ENCODE results near the gene ARSG. TPM values are rescaled to one million over a fixed set of nuclear protein-coding genes. Genes with fewer than 3 reads are reported as not detected.

The ARSG gene
- total and polyA plus RNA-seq, 7 donors = 1.7 to 6.1 (median 2.5) TPM

GRCh38 chr17:68424203-68424602, 132.9 kb downstream of the ARSG start:
- DNase-seq = no peak
- intact Hi-C loops (cut with DNase I) = no loop called here
- Histone ChIP-seq H3K9me3 (no peaks in the 10 kb centered on the region), H3K36me3 (ENCODE audit: insufficient read depth in 1 of 2, low read depth in 1 of 2) (peaks cover 20 to 100% of the 10 kb centered on the region in 2 donors), H3K27me3 (ENCODE audit: insufficient read depth in 3 of 3, low read length in 2 of 3) (no peaks in the 10 kb centered on the region), H3K27ac (no peak overlapping the region), H3K4me1 (no peaks in the 10 kb centered on the region), H3K4me3 (no peak overlapping the region)
- WGBS, 3 donors = 82 to 87% (median 84%) methylated on average over 12 of the region's 12 CpGs
- TF ChIP-seq CTCF (IDR thresholded peaks at IDR 0.05) = no peak
- ATAC-seq = no peak

DNA sequence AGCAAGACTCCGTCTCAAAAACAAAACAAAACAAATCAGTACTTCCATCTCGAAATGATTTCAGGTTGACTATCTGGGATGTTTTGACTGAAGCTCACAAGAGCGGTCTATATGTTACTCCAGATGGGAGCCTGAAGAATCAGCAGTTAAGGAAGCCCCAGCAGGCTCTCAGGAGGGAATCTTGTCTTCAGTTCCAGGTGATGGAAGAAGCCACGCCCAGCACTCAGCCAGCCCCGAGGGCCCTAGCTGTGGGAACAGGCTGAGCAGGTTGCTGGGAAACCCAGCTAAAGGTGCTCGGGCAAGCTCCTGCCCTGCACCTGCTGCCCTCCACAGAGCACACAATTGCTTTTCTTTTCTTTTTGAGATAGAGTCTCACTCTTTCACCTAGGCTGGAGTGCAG, 133.6 kb downstream of the ARSG start:
- no peaks in the 10 kb centered on the region for H3K27me3 ChIP-seq (ENCODE audit: insufficient read depth in 3 of 3, low read length in 2 of 3)
- H3K4me3 ChIP-seq = no peak overlapping the region
- intact Hi-C loops (cut with DNase I) = no loop called here
- no peaks in the 10 kb centered on the region for H3K9me3 ChIP-seq
- H3K4me1 ChIP-seq = no peaks in the 10 kb centered on the region
- WGBS, 3 donors = 85 to 93% (median 89%) methylated on average over 6 of the region's 6 CpGs
- peak in 1 of 4 donors; percentile 25 for ATAC-seq
- peaks cover 20 to 100% of the 10 kb centered on the region in 2 donors for H3K36me3 ChIP-seq (ENCODE audit: insufficient read depth in 1 of 2, low read depth in 1 of 2)
- DNase-seq = no peak
- no peak for TF ChIP-seq CTCF (IDR thresholded peaks at IDR 0.05)
- H3K27ac ChIP-seq = no peak overlapping the region

DNA sequence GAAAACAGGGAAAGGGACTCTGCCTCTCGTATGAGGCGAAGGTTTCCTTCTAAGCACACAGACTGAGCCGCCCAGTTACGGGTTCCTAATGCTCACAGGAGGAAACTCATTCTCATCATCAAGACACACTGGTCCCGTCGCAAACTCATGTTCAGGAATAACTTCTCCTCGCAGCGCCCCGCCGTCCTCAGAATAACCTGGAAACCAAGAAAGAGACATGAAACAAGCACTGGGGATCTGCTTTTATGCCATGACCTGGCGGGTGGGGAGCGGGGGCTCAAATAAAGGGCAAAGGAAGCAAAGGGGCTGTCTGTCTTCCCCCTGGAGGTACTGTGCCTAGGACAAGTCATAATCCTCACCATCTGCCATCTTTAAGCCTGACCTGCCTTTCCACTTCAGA, 134.7 kb downstream of the ARSG start:
- H3K27me3 ChIP-seq (ENCODE audit: insufficient read depth in 3 of 3, low read length in 2 of 3) = no peaks in the 10 kb centered on the region
- intact Hi-C loops (cut with DNase I) = no loop called here
- H3K36me3 ChIP-seq (ENCODE audit: insufficient read depth in 1 of 2, low read depth in 1 of 2) = peaks cover 22 to 100% of the 10 kb centered on the region in 2 donors
- TF ChIP-seq CTCF (IDR thresholded peaks at IDR 0.05) = no peak
- DNase-seq (no peak), ATAC-seq (no peak)
- H3K9me3 ChIP-seq = no peaks in the 10 kb centered on the region
- H3K27ac ChIP-seq = no peak overlapping the region
- WGBS, 3 donors = 87 to 93% (median 89%) methylated on average over 12 of the region's 12 CpGs
- no peaks in the 10 kb centered on the region for H3K4me1 ChIP-seq
- no peak overlapping the region for H3K4me3 ChIP-seq

GRCh38 chr17:68427575-68427974, 136.3 kb downstream of the ARSG start:
- Histone ChIP-seq H3K27ac (no peak overlapping the region), H3K4me1 (no peaks in the 10 kb centered on the region), H3K36me3 (ENCODE audit: insufficient read depth in 1 of 2, low read depth in 1 of 2) (peaks cover 20 to 100% of the 10 kb centered on the region in 2 donors), H3K4me3 (no peak overlapping the region), H3K9me3 (no peaks in the 10 kb centered on the region), H3K27me3 (ENCODE audit: insufficient read depth in 3 of 3, low read length in 2 of 3) (no peaks in the 10 kb centered on the region)
- 94 to 97% (median 95%) methylated on average over 7 of the region's 7 CpGs for WGBS, 3 donors
- no peak for TF ChIP-seq CTCF (IDR thresholded peaks at IDR 0.05)
- DNase-seq = no peak
- intact Hi-C loops (cut with DNase I) = no loop called here
- ATAC-seq = no peak

DNA sequence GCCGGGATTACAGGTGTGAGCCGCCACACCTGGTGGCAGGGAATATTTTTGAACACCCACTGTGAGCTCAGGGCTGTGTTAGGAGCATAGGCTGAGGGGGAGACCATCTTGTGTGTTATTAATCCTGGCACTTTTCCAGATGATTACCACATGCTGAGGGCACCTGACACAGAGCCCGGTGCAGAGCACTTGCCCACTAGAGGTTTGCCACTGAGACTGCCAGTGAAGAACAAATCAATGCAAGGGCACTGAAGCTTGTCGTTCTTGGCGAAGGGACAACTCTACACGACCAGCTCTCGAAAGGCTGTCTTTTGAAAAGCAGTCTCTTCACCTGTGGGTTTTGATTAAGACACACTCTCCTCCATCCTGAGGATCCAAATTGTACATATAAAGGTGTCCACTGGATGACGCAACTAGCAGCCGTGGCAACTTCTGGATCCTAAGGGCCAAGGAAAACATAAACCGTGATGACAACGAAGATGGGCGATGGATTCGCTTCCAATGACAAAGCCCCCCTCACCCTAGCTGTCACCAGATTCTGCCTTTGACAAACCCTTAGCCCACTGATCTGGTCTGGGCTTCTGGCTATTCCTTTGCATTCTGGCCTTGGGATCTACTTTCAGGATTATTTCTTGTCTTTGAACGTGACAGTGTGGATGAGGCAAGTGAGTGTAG, 137.3 kb downstream of the ARSG start:
- Histone ChIP-seq H3K27me3 (ENCODE audit: insufficient read depth in 3 of 3, low read length in 2 of 3) (no peaks in the 10 kb centered on the region), H3K36me3 (ENCODE audit: insufficient read depth in 1 of 2, low read depth in 1 of 2) (peaks cover 17 to 99% of the 10 kb centered on the region in 2 donors), H3K4me1 (no peaks in the 10 kb centered on the region), H3K4me3 (no peak overlapping the region), H3K9me3 (no peaks in the 10 kb centered on the region), H3K27ac (no peak overlapping the region)
- 85 to 88% (median 85%) methylated on average over 14 of the region's 14 CpGs for WGBS, 3 donors
- DNase-seq = no peak
- TF ChIP-seq CTCF (IDR thresholded peaks at IDR 0.05) = no peak
- intact Hi-C loops (cut with DNase I) = no loop called here
- peak in 1 of 4 donors; percentile 21 for ATAC-seq
